Stimulated activated CD4-positive, alpha-beta T cell treated with anti-CD3 and anti-CD28 coated beads, Interleukin-1b, Interleukin-23, amount 100 ng/mL, for 1 hour (primary cell): ENCODE measurements around the gene MAP2K2.

Experiments used
- DNase-seq, 2 donors: peaks; one replicate each; pipeline ENCODE4 v3.0.0-alpha.2; 2020; ENCODE audit warnings: low read depth in 2 of 2

MAP2K2 gene

DNA sequence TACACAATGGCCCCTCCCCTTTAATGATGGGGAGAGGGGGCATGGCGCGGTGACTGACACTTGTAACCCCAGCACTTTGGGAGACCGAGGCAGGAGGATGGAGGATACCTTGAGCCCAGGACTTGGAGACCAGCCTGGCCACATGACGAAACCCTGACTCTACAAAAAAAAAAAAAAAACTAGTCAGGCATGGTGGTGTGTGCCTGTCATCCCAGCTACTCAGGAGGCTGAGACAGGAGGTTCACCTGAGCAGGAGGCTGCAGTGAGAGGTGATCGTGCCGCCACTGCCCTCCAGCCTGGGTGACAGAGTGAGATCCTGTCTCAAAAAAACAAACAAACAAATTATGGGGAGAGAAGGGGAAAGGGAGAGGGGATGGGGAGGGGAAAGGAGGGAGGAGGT, 43.4 kb downstream of the MAP2K2 start:
- DNase-seq: no peak

DNA sequence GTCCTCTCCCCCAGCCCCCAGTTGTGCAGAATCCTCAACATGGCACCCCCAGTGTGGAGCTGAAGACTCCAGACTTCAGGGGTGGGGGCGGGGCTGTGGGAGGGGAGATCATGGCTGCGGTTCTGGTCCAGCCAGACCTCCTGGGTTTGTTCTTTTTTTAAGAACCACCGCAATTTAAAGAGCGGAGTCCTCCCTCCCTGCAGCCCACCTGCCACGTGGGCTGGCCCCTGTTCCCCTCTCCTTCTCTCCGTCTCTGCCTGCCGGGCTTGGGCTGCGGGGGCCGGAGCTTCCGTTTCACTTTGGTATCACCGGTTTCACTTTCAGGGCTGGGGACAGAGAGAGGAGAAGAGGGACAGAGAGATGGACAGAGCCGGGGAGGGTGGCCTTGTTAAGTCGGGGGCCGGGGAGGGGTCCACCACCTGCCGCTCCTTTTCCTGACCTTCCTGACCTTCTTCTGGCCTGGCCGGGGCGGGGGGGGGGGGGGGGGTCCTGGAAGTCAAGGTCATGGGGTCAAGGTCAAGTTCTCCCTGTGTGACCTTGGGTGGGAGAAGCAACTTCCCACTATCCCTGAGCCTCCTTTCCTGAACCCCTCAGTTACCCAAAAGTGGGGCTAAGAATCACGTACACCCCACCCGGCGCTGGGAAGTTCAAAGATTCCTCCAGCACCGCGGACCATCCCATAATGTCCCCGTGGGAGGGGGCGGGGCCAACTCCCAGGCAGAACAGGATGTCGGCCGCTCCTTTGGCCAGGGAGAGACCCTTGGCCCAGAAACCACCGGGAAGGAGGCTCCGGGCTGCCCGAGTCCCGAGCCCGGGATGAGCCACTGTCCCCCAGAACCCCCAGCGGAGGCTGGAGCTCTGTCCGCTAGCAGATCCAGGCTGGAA, 45.9 kb downstream of the MAP2K2 start:
- DNase-seq: no peak

DNA sequence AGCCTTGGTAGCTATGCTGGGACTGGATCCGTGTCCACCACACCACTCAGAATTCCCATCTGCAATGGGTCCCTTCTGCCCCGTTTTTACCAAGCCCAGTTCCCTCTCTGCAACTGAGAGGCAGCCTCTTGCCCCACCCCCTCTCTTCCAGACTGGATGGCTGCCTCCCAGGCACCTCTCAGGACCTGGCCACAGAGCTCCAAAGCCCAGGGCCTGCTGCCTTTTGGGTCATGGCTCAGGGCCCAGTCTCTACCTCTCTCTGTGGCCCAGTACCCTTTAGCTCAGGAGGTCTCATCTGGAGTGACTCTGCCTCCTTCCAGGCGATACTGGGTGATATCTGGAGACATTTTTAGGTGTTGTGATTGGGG, 46.9 kb downstream of the MAP2K2 start:
- no peak for DNase-seq

DNA sequence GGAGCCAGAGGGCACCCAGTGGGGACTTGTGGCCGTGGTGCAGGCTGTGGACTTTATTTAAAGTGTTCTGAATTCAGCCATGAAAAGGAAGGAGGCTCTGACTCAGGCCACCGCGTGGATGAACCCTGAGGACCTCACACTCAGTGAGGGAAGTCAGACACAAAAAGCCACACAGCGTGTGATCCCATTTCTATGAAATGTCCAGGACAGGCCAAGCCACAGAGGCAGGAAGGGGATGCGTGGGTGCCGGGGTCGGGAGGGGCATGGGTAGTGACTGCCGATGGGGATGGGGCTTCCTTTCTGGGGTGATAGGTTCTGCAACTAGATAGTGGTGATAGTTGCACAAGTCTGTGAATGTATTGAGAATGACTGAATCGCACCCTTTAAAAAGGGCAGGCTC, 48.5 kb downstream of the MAP2K2 start:
- DNase-seq: no peak

DNA sequence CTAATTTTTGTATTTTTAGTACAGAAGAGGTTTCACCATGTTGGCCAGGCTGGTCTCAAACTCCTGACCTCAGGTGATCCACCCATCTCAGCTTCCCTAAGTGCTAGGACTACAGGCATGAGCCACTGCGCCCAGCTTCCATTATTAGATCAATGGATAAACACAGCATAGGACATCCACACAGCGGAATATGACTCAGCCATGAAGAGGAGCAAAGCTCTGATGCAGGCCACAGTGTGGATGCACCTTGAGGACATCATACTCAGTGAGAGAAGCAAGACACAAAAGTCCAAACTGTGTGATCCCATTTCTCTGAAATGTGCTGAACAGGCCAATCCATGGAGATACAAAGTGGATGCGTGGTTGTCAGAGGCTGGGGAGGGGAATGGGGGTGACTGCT, 52.3 kb downstream of the MAP2K2 start:
- no peak for DNase-seq

DNA sequence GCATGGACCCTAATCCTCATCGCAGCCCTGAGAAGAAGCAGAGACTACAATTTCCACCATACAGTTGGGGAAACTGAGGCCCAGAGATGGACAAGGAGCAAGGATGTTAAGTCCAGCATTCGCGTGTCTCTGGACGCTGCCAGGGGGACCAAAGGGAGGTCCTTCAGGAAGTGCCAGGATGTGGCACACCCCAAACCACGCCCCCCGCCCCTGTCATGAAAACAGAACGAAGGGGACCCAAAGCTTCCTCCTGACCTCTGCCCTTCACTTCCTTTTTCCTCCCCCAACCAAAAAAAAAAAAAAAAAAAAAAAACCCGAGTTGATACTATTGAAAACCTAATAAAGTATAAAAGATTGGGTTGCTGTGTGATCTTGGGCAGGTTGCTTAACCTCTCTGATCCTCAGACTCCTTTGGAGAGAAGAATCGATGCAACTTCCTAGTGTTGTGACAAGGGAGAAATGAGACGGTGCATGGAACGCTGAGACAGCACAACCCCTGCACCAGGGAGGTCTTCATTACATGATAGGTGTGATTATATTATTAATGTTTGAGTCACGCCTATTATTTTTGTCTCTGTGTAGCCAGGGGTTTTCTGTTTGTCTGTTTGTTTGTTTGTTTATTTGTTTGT, 54.5 kb downstream of the MAP2K2 start:
- DNase-seq: no peak

DNA sequence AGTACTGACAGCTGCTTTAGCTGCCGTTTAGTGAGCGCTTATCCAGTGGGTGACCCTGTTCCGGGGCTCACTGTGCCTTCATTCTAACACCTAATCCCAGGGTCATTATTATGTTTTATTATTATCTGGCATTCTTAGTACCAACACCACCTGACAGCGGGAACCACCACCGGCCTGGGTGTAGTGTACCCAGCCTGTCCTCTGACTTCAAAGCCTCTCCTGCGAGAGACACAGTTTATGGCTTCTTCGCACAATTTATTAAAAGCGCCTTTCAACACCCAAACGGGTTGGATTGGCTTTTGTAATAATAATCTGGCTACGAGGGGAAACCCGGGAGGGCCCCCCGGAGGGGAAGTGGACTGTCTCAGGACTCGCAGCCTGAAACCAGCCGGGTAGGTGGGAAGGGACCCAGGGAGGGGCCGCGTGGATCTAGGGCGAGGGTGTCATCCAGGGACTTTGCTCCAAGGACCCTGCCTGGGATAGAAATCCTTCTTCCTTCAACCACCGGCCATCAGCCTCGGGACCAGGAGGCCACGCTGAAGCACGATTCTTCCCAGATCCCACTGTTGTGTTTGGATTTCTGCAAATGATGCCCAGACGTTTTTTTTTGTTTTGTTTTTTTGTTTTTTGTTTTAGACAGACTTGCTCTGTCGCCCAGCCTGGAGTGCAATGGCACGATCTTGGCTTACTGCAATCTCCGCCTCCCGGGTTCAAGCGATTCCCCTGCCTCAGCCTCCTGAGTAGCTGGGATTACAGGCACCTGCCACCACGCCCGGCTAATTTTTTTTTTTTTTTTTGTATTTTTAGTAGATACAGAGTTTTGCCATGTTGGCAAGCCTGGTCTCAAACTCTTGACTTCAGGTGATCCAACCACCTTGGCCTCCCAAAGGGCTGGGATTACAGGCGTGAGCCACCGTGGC, 55.6 kb downstream of the MAP2K2 start:
- DNase-seq: no peak

DNA sequence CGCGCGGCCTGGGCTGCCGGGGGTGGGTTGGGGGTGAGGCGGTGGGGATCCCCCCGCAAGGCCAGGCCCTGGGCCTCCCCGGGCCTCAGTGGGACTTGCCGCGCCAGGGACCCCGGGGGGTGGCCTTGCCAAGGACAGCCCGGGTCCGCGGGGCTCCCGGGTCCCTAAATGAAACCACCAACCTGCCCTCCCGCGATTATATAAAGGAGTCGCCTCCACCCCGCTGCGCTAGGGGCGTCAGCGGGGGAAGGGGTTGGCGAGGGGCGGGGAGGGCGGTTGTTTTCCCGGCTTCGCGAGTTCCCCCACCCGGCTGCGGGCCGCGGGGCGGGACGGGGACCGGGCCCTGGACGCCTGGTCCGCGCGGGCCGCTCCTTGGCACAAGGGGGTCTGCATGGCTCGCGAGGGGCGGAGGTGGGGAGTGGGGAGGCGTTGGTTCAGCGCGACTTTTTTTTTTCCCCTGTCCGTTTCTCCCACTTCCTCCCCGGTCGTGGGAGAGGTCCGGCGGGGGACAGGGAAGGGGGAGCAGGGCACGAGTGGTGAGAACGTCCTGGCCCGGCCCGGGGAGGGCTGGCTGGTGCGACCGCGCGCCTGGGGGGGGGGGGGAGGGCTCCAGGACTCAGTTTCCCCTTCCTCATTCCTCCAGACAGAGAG, 56.4 kb downstream of the MAP2K2 start:
- no peak for DNase-seq

DNA sequence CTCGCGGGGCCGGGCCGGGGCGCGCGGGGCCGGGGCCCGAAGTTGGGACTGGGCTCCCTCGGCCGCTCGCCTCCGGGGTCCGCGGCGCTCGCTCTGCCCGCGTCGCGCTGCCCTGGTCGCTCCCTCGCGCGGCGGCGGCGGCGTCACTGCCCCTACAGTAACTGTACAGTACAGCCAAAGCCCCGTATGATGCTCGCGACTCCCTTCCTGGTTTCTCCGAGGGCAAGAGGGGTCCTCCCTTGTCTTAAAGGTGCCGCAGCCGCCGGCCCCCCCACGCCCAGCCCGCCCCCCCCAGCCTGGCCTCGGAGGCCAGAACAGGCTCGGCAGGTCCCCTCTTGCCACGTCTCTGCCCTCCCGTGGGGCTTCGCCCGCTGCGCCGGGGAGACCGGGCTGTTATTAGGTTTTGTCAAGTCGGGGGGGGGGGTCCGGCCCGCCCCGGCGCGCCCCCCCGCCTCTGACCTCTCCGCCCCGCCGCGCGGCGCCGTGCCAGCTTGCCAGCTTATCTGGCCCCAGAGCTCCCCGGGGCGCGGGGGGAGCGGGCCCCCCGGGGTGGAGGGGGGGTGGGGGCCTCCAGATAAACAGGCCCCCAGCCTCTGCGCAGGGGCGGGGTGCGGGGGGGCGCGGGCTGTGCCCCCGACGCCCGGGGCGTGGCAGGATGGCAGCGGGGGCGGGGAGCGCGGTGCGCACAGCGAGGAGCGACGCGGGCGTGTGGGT, 57.1 kb downstream of the MAP2K2 start, which contains the start of gene ZBTB7A:
ZBTB7A (minus strand) TSS at position 218 of the 714 bp plus-strand sequence. CDS start 11,667 bp downstream, outside the sequence.
- DNase-seq: peak; percentile 50 to 63

DNA sequence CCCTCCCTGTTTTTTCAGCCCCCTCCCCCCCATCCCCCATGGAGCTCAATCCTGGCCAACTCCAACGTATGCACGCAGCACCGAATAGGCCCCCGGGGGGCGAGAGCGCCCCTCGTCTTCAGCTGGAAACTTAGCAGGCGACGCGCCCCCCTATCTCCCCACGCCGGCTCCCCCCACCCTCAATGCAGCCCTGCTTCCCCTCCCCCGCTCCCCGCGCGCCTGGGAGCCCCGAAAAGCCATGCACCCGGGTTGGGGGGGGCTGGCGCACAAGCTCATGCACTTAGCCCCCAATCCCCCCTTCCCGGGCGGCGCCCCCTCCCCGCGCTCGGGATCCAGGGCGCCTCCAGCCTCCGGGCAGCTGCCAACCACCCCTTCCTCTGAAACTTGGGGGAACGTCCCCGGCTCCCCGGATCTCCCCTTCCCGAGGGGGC, 57.7 kb downstream of the MAP2K2 start:
- no peak for DNase-seq

DNA sequence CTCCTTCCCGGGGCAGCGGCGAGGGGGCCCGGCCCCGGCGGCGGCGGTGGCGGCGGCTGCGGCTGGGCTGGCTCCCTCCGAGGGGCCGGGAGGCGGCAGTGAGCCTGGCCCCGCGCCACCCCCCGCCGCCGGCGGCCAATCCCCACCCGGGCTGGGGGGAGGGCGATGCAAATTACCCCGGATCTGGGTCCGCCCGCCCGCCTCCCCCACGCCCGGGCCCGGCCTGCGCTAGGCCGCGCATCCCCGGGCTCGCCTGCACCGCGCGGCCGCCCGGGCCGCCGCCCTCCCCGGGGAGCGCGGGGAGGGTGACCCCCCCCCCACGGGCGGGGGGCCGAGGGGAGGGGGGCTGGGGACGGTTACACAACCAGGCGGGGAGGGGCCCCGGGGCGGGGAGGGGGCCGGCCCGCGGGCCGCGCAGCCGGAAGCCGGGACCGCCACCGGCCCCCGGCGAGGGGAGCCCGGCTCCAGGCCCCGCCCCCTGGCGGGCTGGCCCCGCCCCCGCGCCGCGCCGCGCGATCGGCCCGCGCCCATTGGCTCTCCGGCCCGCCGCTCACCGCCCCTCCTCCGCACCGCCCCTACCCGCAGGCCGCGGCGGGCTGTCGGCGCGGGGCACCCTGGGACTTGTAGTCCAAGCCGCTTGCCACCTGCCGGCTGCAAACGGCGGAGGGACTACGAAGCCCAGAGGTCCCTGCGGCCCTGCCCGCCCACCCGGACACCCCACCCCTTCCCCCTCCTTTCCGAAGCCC, 58.3 kb downstream of the MAP2K2 start:
- DNase-seq: peak; percentile 93 to 96

DNA sequence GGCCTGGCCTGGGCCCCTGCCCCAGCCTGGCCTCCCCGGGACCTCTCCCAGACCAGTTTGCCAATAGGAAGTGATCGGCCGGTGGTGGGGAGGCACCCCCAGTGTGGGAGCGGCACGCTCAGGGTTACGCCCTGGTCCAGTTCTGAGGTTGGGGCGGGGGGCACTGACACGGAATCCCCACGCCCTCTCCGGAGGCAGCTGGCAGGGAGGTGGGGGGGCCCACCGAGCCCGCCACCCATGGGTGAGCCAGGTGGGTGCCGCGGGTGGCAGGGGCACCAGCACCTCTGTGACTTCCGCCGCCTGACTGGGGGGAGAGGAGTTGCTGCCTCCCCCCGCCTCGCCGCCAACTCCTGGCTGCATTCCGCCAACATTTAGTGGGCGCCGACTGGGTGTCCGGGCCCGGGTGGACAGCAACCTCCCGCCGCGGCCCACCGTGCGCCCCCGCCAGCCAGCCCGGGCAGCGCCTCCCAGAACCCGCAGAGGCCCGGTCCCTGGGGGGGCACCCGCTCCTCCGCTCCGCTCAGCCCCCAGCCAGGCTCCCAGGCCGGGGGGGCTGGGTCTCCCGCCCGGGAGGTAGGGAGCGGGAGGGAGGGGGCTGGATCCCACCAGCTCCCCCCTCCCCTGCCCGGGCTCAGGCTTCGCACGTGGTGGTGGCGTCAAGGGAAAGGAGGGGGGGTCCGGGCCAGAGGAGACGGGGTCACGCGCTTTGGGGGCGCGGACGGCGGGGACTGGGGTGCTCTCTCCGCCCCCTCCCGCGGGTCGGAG, 59.2 kb downstream of the MAP2K2 start:
- DNase-seq: no peak

DNA sequence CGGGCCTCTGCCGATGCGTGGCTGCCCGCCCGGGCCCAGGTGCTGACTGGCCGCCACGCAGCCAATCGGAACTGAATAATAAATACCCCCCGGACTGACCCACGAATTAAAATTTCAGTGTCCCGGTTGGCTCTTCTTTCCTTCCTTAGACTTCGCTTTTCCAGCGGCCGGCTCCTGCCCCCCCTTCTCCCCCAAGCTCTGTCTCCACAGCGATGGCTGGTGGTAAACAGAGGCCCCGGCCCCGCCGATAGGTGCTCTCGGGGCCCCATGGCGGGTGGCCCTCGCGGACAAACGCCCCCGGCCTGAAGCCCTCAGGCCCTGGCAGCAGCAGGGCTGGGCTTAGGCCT, 59.8 kb downstream of the MAP2K2 start:
- no peak for DNase-seq

DNA sequence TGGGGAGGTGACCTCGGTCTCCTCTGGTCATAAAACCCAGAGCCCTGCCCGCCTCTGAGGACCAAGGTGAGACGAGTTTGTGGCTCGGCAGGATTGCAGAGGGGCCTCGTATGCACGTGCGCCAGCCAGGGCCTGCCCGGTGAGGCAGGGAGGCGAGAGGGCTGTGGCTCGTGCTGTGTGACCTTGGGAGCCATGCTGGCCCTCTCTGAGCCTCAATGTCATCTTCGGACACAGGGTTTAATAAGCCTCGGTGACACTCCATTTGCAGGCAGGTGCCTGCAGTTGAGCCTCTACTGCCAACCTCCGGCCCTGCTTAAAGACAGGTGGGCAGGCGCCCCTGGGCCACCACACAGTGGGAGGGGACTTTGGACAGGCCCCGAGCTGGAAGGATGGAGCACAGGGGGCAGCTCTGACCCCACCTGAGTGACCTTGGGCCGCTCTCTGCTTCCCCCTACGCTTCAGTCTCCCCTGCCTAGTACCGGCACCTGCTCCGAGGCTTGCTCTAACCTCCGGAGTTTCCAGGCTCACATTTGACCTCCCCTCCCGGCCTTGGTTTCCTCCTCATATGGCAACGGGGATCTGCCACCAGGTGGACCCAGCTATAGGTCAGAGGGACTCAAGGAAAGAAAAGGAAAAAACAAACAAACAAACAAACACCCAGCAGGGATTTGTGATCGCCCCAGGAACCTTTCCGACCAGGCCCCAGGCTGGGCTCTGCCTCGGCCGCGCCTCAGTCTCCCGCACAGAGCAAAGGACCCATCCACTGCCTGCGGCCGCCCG, 60.4 kb downstream of the MAP2K2 start:
- no peak for DNase-seq

DNA sequence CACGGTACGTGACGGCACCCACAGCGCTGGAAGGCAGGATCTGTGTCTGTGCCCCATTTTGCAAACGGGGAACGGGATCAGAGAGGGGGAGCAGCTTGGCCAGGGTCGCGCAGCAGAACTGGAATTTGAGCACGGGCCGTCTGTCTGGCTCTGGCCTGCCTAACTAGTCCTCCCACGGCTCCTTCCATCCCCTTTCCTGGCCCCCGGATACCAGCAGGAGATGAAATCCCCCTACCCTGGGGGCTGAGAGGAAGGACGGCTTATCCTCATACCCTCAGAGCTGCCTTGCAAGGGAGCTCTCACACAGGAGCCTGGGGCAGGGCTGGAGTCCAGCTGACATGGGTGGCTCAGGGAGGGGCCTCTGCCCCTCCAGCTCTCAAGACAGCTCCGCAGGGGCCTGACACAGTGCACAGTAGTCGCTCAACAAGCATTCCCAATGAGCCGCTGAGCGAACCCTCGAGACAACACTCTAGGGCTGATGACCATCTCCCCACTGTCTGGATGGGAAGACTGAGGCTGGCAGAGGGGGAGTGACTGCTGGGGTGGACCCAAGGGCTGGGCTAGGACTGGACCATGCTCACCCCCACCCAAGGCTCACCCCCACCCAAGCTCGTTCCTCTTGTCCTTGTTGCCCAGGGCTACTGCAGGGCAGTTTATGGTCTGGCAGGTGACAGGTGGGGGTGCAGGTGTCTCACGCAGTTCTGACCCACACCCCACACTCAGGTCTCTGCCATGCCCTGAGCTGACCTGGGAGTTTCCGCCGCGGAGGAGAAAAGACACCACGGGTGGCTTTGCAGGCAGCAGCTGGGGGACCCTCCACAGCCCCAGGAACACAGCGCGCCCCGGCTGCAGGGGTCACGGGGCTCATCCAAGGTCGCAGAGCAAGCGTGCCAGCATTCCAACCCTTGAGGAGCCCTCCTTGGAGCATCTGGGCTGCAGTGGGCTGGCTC, 61.2 kb downstream of the MAP2K2 start:
- no peak for DNase-seq

DNA sequence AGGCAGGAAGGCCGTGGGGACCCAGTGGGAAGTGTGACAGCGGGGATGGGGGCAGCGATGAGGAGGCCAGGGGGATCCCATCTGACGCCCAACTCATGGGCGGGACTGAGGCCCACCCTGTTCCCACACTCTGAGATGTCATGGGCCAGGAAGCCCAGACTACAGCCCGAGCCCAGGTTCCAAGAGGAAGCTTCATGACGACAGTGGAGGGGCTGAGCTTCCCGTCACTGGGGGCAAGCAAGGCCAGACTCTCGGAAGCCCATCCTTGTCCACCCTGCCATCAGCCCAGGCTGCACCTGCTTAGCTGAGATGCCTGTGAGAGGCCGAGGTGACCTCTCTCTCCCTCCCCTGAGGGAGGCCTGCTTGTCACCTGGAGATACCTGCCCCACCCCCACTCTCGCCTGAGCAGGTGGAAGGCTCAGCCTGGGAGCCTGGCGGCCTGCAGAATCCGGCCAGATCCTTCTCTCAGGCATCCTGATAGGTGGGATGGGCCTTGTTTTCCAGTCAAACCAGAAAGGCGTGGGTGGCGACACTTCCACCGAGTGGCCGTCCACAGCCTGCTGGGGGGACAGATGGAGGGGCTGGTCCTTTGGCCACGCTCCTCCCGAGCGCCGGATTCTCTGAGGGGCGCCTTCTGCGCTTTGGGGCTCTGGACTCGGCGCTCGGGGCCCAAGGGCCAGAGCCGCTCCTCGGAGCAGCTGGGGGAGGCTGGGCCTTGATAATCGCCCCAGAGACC, 62.1 kb downstream of the MAP2K2 start:
- DNase-seq: no peak

DNA sequence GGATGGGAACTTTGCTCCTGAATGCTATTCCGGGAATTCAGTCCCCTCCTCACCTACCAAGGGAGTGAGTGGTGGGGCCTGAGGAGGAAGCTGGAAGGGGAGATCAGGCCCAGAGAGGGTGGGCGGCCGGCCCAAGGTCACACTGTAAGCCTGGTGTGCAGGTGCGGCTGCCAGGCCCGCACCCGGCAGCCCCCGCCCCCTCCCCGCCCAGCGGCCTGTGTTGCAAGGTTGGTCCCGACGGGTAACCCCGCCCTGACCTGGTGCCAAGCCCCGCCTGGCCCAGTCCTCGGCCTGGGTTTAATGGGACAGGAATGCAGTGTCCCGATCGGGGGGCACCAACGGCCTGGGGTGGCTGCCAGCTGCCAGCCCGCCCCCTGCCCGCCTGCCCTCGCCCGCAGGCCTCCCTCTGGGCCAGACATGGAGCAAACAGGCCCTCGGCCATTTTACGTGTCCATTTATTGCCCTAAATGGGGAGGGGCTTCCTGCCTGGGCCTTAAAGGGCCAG, 62.7 kb downstream of the MAP2K2 start:
- DNase-seq: no peak
